ENCODE results near the gene ALKAL2. TPM values are rescaled to one million over a fixed set of nuclear protein-coding genes. Genes with fewer than 3 reads are reported as not detected.

ALKAL2 gene
- total and polyA plus RNA-seq, 10 of the 15 experiments (the other 5 are each of a cell fraction or from before 2014, with no cell fraction given), result 0.11 to 0.29 (median 0.11) TPM; not detected in 7

GRCh38 chr2:285531-285930 is 2.4 kb downstream of the ALKAL2 start (continued):
- TF ChIP-seq TCF3 (IDR thresholded peaks at IDR 0.05; ENCODE audit: borderline replicate concordance, insufficient read depth, low read depth, low read length) (no peak), BACH1 (IDR thresholded peaks at IDR 0.05; ENCODE audit: borderline replicate concordance) (no peak), JUNB (IDR thresholded peaks at IDR 0.05) (no peak)

- ChIA-PET CTCF (interaction anchor here (0.7 to 1.0 kb wide), 2 partner anchors 38 to 348 kb away, joined by 3 read pairs; no protein-coding TSS in a partner anchor), SMC1A (ENCODE audit: uncharacterized antibody, unreplicated experiment) (no interaction called here), RAD21 (ENCODE audit: unreplicated experiment) (interaction anchor here (1.2 kb wide), 1 partner anchor 39 kb away, joined by 4 read pairs; no protein-coding TSS in a partner anchor), POLR2A (no interaction called here)
- Histone ChIP-seq H3K36me3 (ENCODE audit: control insufficient read depth in 2 of 2, insufficient read depth in 2 of 2, low read length in 1 of 2) (peaks cover 11 to 20% of the 10 kb centered on the region in 2 experiments; a peak in 3 of 4 replicates), H3K9me3 (replicated peaks; ENCODE audit: control insufficient read depth, insufficient read depth, low read length) (no peaks in the 10 kb centered on the region), H2AFZ (ENCODE audit: control insufficient read depth, low read depth, low read length) (no peak overlapping the region), H3K4me1 (ENCODE audit: control insufficient read depth, insufficient read depth, low read length) (no peaks in the 10 kb centered on the region), H3K4me3 (no peak overlapping the region), H4K20me1 (ENCODE audit: control insufficient read depth, insufficient read depth) (no peaks in the 10 kb centered on the region), H3K27me3 (replicated peaks in 1 of 2; ENCODE audit: control insufficient read depth in 2 of 2, insufficient read depth in 2 of 2, low read length in 1 of 2) (peaks cover 2 to 3% of the 10 kb centered on the region in 2 experiments; a peak in 1 of 4 replicates), H3K79me2 (ENCODE audit: control insufficient read depth, insufficient read depth, low read length) (no peaks in the 10 kb centered on the region), H3K9ac (ENCODE audit: control insufficient read depth, insufficient read depth, low read length) (no peak overlapping the region), H3K4me2 (ENCODE audit: control insufficient read depth, insufficient read depth) (no peak overlapping the region), H3K27ac (ENCODE audit: control insufficient read depth, insufficient read depth) (no peak overlapping the region)
- BruUV-seq (replicated peaks), result no TSS peak
- FAIRE-seq (no peak), DNase-seq (ENCODE audit: low read depth, low spot score) (no peak), ATAC-seq (no peak)
- TF ChIP-seq BCLAF1 (IDR thresholded peaks at IDR 0.05) (no peak), NR2C2 (IDR thresholded peaks at IDR 0.05; ENCODE audit: borderline replicate concordance, control insufficient read depth, insufficient read length, low read depth) (no peak), RELB (IDR thresholded peaks at IDR 0.05; ENCODE audit: low read depth) (no peak), ZNF622 (IDR thresholded peaks at IDR 0.05) (no peak), E2F8 (IDR thresholded peaks at IDR 0.05; ENCODE audit: low read depth, partially characterized antibody) (no peak)
- in situ Hi-C loops (cut with MboI) (no loop called here), intact Hi-C loops (cut with micrococcal nuclease; ENCODE audit: unreplicated experiment) (no loop called here)
- WGBS (ENCODE audit: insufficient coverage, insufficient replicate concordance, low lambda C conversion rate, missing lambda C conversion rate), result 87% methylated on average over 13 of the region's 13 CpGs
Measured at GRCh38 chr2:284896-285492, 2.9 kb downstream of the ALKAL2 start.

Data from GM12878 (cell line).